HG03575 (cell line): ENCODE measurements around the gene OTOP3.

Experiments used
- ATAC-seq: cut with Tn5 transposase; IDR thresholded peaks from one replicate; pipeline ENCODE4 v1.9.1; 2021; ENCODE audit not compliant: unreplicated experiment, insufficient number of reproducible peaks, low FRiP score; ENCODE audit errors: extremely low read depth

Gene OTOP3

GRCh38 chr17:74936470-74936799 is 737 bp downstream of the OTOP3 start:
- no peak for ATAC-seq

GRCh38 chr17:74937064-74938051 is 1.7 kb downstream of the OTOP3 start:
- no peak for ATAC-seq

- no peak for ATAC-seq
Measured at GRCh38 chr17:74938194-74938950, 2.7 kb downstream of the OTOP3 start.

- no peak for ATAC-seq
Measured at GRCh38 chr17:74939534-74939933, 3.8 kb downstream of the OTOP3 start.

- ATAC-seq: no peak
Measured at GRCh38 chr17:74941128-74941725, 5.5 kb downstream of the OTOP3 start.

GRCh38 chr17:74943808-74944522 is 8.3 kb downstream of the OTOP3 start:
- no peak for ATAC-seq

GRCh38 chr17:74945543-74945942 is 9.8 kb downstream of the OTOP3 start:
- no peak for ATAC-seq

GRCh38 chr17:74946641-74947040 is 10.9 kb downstream of the OTOP3 start:
- no peak for ATAC-seq

GRCh38 chr17:74947041-74947754 is 11.5 kb downstream of the OTOP3 start:
- no peak for ATAC-seq

GRCh38 chr17:74949455-74950115 is 13.9 kb downstream of the OTOP3 start:
- no peak for ATAC-seq

GRCh38 chr17:74950207-74950606 is 14.5 kb downstream of the OTOP3 start:
- no peak for ATAC-seq

GRCh38 chr17:74951065-74951464 is 15.4 kb downstream of the OTOP3 start:
- no peak for ATAC-seq

- no peak for ATAC-seq
Measured at GRCh38 chr17:74951680-74952421, 16.2 kb downstream of the OTOP3 start.

- no peak for ATAC-seq
Measured at GRCh38 chr17:74952431-74953133, 16.9 kb downstream of the OTOP3 start.

GRCh38 chr17:74953134-74953687 is 17.5 kb downstream of the OTOP3 start:
- ATAC-seq: no peak

- no peak for ATAC-seq
Measured at GRCh38 chr17:74954115-74954514, 18.4 kb downstream of the OTOP3 start.
